Stomach (tissue), 4 donors: ENCODE measurements around the gene NUCB2.

ENCODE experiments used
- CTCF ChIP-seq, 7 experiments: fragments of 450-650 bp in 4 of 7; fragments of 200-600 bp in 3 of 7; sonication (generic) in 3 of 7; IDR thresholded peaks; one replicate each; pipeline ENCODE4 v1.5.1; 2016 to 2019; ENCODE audit warnings: antibody characterized with exemption in 7 of 7, control low read depth in 2 of 7, mild to moderate bottlenecking in 1 of 7
- EP300 ChIP-seq: sonication (generic); formaldehyde crosslinking; IDR thresholded peaks from one replicate; pipeline ENCODE4 v1.6.1; 2017; ENCODE audit warnings: antibody characterized with exemption
- POLR2A ChIP-seq, 4 donors: fragments of 450-650 bp; IDR thresholded peaks; one replicate each; pipeline ENCODE4 v1.6.1; 2016; ENCODE audit warnings: antibody characterized with exemption in 4 of 4, control low read depth in 2 of 4, mild to moderate bottlenecking in 1 of 4, moderate library complexity in 1 of 4

DNA sequence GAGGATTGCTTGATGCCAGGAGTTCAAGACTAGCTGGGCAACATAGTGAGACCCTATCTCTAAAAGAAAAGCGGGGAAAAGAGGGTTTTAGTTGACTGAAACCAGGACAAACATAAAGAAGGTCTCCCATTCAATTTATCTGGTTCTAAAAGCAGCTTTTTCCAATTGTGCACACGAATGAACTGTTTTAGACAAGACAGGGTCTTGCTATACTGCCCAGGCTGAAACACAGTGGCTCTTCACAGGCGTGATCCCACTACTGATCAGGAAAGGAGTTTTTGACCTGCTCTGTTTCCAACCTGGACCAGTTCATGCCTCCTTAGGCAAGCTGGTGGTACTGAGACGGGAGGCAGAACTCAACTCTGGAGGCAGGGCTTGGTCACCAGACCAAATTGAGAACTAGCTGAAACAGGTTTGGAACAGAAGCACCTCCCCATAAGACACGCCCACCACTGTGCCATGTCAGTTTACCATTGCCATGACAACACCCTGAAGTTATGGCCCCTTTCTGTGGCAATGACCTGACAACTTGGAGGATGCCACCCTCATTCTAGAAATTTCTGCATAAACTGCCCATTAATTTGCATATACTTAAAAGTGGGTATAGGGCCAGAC lies 2.8 kb upstream of the NUCB2 start:
- TF ChIP-seq POLR2A (IDR thresholded peaks at IDR 0.05) (no peak), CTCF (IDR thresholded peaks at IDR 0.05) (no peak), EP300 (no peak)
